ENCODE results near the gene AP4B1. TPM values are rescaled to one million over a fixed set of nuclear protein-coding genes. Genes with fewer than 3 reads are reported as not detected.
A peak's percentile ranks its signal among the peaks of the same experiment; 100 is the strongest.

Gene AP4B1
- total and polyA plus RNA-seq, 9 of the 15 experiments (the other 6 are each of a cell fraction or from before 2014, with no cell fraction given): 15.8 to 36.5 (median 24.6) TPM

GRCh38 chr1:113917400-113918082 lies 12.9 kb upstream of the AP4B1 start:
- in situ Hi-C loops (cut with MboI) (no loop called here), intact Hi-C loops (cut with micrococcal nuclease) (no loop called here)
- 40% methylated on average over 2 of the region's 2 CpGs for WGBS (ENCODE audit: insufficient coverage, low coverage, missing lambda C conversion rate)
- Histone ChIP-seq H2AFZ (ENCODE audit: low read depth, low read length) (no peak overlapping the region), H3K9me1 (ENCODE audit: control insufficient read depth, insufficient read depth, low read length) (peaks cover 3% of the 10 kb centered on the region), H3K4me3 (no peak overlapping the region), H3K9me3 (replicated peaks; ENCODE audit: control insufficient read depth, insufficient read depth, low read depth, low read length) (no peaks in the 10 kb centered on the region), H3K36me3 (ENCODE audit: control insufficient read depth, insufficient read depth, low read length) (peaks cover 10% of the 10 kb centered on the region), H3K4me1 (replicated peaks in 1 of 2; ENCODE audit: control insufficient read depth in 2 of 2, insufficient read depth in 2 of 2, low read length in 2 of 2) (peaks cover 25 to 52% of the 10 kb centered on the region in 2 experiments; a peak in 4 of 5 replicates), H3K4me2 (ENCODE audit: insufficient read depth, low read length) (no peak overlapping the region), H3K27me3 (ENCODE audit: control insufficient read depth in 2 of 2, insufficient read depth in 2 of 2, low read length in 2 of 2) (no peaks in the 10 kb centered on the region), H3K9ac (ENCODE audit: insufficient read depth in 1 of 2, low read depth in 2 of 2, low read length in 2 of 2) (no peak overlapping the region), H3K79me2 (ENCODE audit: control insufficient read depth, insufficient read depth, low read length) (peaks cover 24% of the 10 kb centered on the region), H3K27ac (ENCODE audit: extremely low read depth, low read depth, low read length) (no peak overlapping the region), H4K20me1 (replicated peaks; ENCODE audit: control insufficient read depth, insufficient read depth, low read length) (no peaks in the 10 kb centered on the region)
- FAIRE-seq: no peak
- POLR2A ChIA-PET: interaction anchor here (1.4 to 6.5 kb wide), 3 partner anchors 9 to 12 kb away, joined by 4 to 64 read pairs (median 4); partner anchors contain the start of genes DCLRE1B and HIPK1
- BruUV-seq (replicated peaks): no TSS peak
- DNase-seq (ENCODE audit: extremely low read depth in 1 of 4, low spot score in 3 of 4): no peak
- CTCF ChIA-PET (ENCODE audit: low intra/inter-chr PET ratio): no interaction called here
- ATAC-seq: no peak
- TF ChIP-seq POLR2H (tag; IDR thresholded peaks at IDR 0.05; ENCODE audit: low read depth): no peak

GRCh38 chr1:113916974-113917373 lies 12.4 kb upstream of the AP4B1 start:
- DNase-seq (ENCODE audit: extremely low read depth in 1 of 4, low spot score in 3 of 4) (no peak), ATAC-seq (no peak), FAIRE-seq (no peak)
- in situ Hi-C loops (cut with MboI): no loop called here
- Histone ChIP-seq H3K36me3 (ENCODE audit: control insufficient read depth, insufficient read depth, low read length) (peaks cover 16% of the 10 kb centered on the region), H3K4me2 (ENCODE audit: insufficient read depth, low read length) (no peak overlapping the region), H3K9me1 (ENCODE audit: control insufficient read depth, insufficient read depth, low read length) (peaks cover 3% of the 10 kb centered on the region), H3K79me2 (ENCODE audit: control insufficient read depth, insufficient read depth, low read length) (peaks cover 27% of the 10 kb centered on the region), H3K4me3 (no peak overlapping the region), H3K27ac (ENCODE audit: extremely low read depth, low read depth, low read length) (no peak overlapping the region), H4K20me1 (replicated peaks; ENCODE audit: control insufficient read depth, insufficient read depth, low read length) (no peaks in the 10 kb centered on the region), H3K4me1 (replicated peaks in 1 of 2; ENCODE audit: control insufficient read depth in 2 of 2, insufficient read depth in 2 of 2, low read length in 2 of 2) (peaks cover 25 to 52% of the 10 kb centered on the region in 2 experiments; a peak in 4 of 5 replicates), H3K9me3 (replicated peaks; ENCODE audit: control insufficient read depth, insufficient read depth, low read depth, low read length) (no peaks in the 10 kb centered on the region), H3K27me3 (ENCODE audit: control insufficient read depth in 2 of 2, insufficient read depth in 2 of 2, low read length in 2 of 2) (no peaks in the 10 kb centered on the region), H3K9ac (ENCODE audit: insufficient read depth in 1 of 2, low read depth in 2 of 2, low read length in 2 of 2) (no peak overlapping the region), H2AFZ (ENCODE audit: low read depth, low read length) (no peak overlapping the region)
- TF ChIP-seq ZNF121 (CRISPR knock-in tag; conservative IDR thresholded peaks at IDR 0.05): peak; percentile 33; the same call in 1 of the 2 replicates
- no peak for TF ChIP-seq BCOR (IDR thresholded peaks at IDR 0.05)
- no peak for TF ChIP-seq CHCHD3 (CRISPR knock-in tag; IDR thresholded peaks at IDR 0.05)
- TF ChIP-seq PKNOX1 (IDR thresholded peaks at IDR 0.05): peak; percentile 28; the same call in 1 of the 2 replicates
- TF ChIP-seq CBFA2T3 (IDR thresholded peaks at IDR 0.05): peak; percentile 39; the same call in 1 of the 2 replicates
- TF ChIP-seq CBFA2T2 (conservative IDR thresholded peaks at IDR 0.05): 0 out of 2 replicates have a peak, but pooled peaks have one; percentile 16
- intact Hi-C loops (cut with micrococcal nuclease): no loop called here
- CTCF ChIA-PET (ENCODE audit: low intra/inter-chr PET ratio): no interaction called here
- BruUV-seq (replicated peaks): no TSS peak
- POLR2A ChIA-PET: interaction anchor here (1.4 to 6.5 kb wide), 3 partner anchors 8 to 13 kb away, joined by 4 to 64 read pairs (median 8); partner anchors contain the start of gene HIPK1
- 82% methylated on average over 5 of the region's 5 CpGs for WGBS (ENCODE audit: insufficient coverage, low coverage, missing lambda C conversion rate)

All from K562 (cell line).